GM12875 (cell line): ENCODE measurements around the gene SH3BP2.

Source experiments
- H3K4me3 ChIP-seq: one replicate; pipeline ENCODE4 v1.5.1; 2011; ENCODE audit warnings: low read depth, low read length, control low read depth
- CTCF ChIP-seq: IDR thresholded peaks from 2 replicates; pipeline ENCODE4 v1.5.1; 2011; ENCODE audit warnings: low read depth, mild to moderate bottlenecking, control low read depth, inconsistent platforms, low read length, moderate library complexity, borderline replicate concordance; ENCODE audit not compliant: insufficient read depth

Gene SH3BP2

GRCh38 chr4:2859514-2859913 lies 66.6 kb downstream of the SH3BP2 start:
- no peak for TF ChIP-seq CTCF
- H3K4me3 ChIP-seq: no peak overlapping the region

- H3K4me3 ChIP-seq: no peak overlapping the region
- TF ChIP-seq CTCF: no peak
Observed at GRCh38 chr4:2860391-2861348, 67.8 kb downstream of the SH3BP2 start.

- no peak for TF ChIP-seq CTCF
- H3K4me3 ChIP-seq: no peak overlapping the region
Observed at GRCh38 chr4:2861631-2862436, 68.9 kb downstream of the SH3BP2 start.

GRCh38 chr4:2862528-2862927 lies 69.6 kb downstream of the SH3BP2 start:
- TF ChIP-seq CTCF: no peak
- H3K4me3 ChIP-seq: no peak overlapping the region

- H3K4me3 ChIP-seq: no peak overlapping the region
- no peak for TF ChIP-seq CTCF
Observed at GRCh38 chr4:2863649-2864048, 70.8 kb downstream of the SH3BP2 start.

GRCh38 chr4:2865196-2865780 lies 72.4 kb downstream of the SH3BP2 start:
- H3K4me3 ChIP-seq: no peak overlapping the region
- no peak for TF ChIP-seq CTCF
